GM12878 (cell line): ENCODE results near the gene IGLL5. TPM values are rescaled to one million over a fixed set of nuclear protein-coding genes. Genes with fewer than 3 reads are reported as not detected.

Source experiments
- BCL3 ChIP-seq: IDR thresholded peaks from 2 replicates; pipeline ENCODE4 v1.6.1; 2011; ENCODE audit warnings: borderline replicate concordance, low read depth, mild to moderate bottlenecking, moderate library complexity, low read length; ENCODE audit not compliant: insufficient read depth, poor library complexity, severe bottlenecking
- BMI1 ChIP-seq: fragments of 450-650 bp; IDR thresholded peaks from 2 replicates; pipeline ENCODE4 v1.6.1; 2016; ENCODE audit warnings: mild to moderate bottlenecking, moderate library complexity, borderline replicate concordance
- CEBPB ChIP-seq, 2 experiments: fragments of 150-350 bp in 1 of 2; IDR thresholded peaks; 2 replicates each; pipeline ENCODE4 v1.6.1; 2012 to 2014; ENCODE audit warnings: low read depth in 2 of 2, low read length in 2 of 2, borderline replicate concordance in 1 of 2, inconsistent platforms in 1 of 2
- CUX1 ChIP-seq: IDR thresholded peaks from 2 replicates; pipeline ENCODE4 v1.6.1; 2012; ENCODE audit warnings: improper control_type of control experiment, low read depth, low read length; ENCODE audit not compliant: insufficient replicate concordance
- EGR1 ChIP-seq, 2 experiments: IDR thresholded peaks; 1 replicate in 1 of 2; 2 replicates in 1 of 2; pipeline ENCODE4 v1.6.1; 2011 to 2012; ENCODE audit warnings: low read depth in 2 of 2, low read length in 2 of 2, borderline replicate concordance in 1 of 2, mild to moderate bottlenecking in 1 of 2, moderate library complexity in 1 of 2
- EZH2 ChIP-seq: IDR thresholded peaks from 2 replicates; pipeline ENCODE4 v1.6.1; 2012; ENCODE audit warnings: low read depth, mild to moderate bottlenecking, control low read depth, inconsistent platforms, low read length, borderline replicate concordance; ENCODE audit not compliant: control insufficient read depth
- JUND ChIP-seq: IDR thresholded peaks from 2 replicates; pipeline ENCODE4 v1.6.1; 2012; ENCODE audit warnings: low read depth, mild to moderate bottlenecking, low read length, improper control_type of control experiment, moderate library complexity
- KAT2A ChIP-seq: conservative IDR thresholded peaks from 2 replicates; pipeline ENCODE4 v1.6.1; 2011; ENCODE audit warnings: low read depth, low read length; ENCODE audit not compliant: control insufficient read depth
- KDM1A ChIP-seq: fragments of 200-600 bp; sonication (generic); IDR thresholded peaks from 2 replicates; pipeline ENCODE4 v1.6.1; 2016; ENCODE audit warnings: borderline replicate concordance
- NR2C1 ChIP-seq: fragments of 450-650 bp; IDR thresholded peaks from 2 replicates; pipeline ENCODE4 v1.6.1; 2017; ENCODE audit warnings: antibody characterized with exemption, mild to moderate bottlenecking, moderate library complexity
- RFX5 ChIP-seq: IDR thresholded peaks from 2 replicates; pipeline ENCODE4 v1.6.1; 2011; ENCODE audit warnings: low read depth, low read length, improper control_type of control experiment
- SIN3A ChIP-seq: IDR thresholded peaks from 2 replicates; pipeline ENCODE4 v1.6.1; 2012; ENCODE audit warnings: low read depth, low read length, improper control_type of control experiment
- SMC3 ChIP-seq: IDR thresholded peaks from 2 replicates; pipeline ENCODE4 v1.6.1; 2011; ENCODE audit warnings: low read length, improper control_type of control experiment, borderline replicate concordance
- SUPT20H ChIP-seq: IDR thresholded peaks from 2 replicates; pipeline ENCODE4 v1.6.1; 2011; ENCODE audit warnings: low read depth, mild to moderate bottlenecking, low read length, moderate library complexity, borderline replicate concordance; ENCODE audit not compliant: control insufficient read depth
- TBL1XR1 ChIP-seq: IDR thresholded peaks from 2 replicates; pipeline ENCODE4 v1.6.1; 2012; ENCODE audit warnings: low read depth, low read length, improper control_type of control experiment
- TCF7 ChIP-seq: IDR thresholded peaks from 2 replicates; pipeline ENCODE4 v1.6.1; 2014; ENCODE audit warnings: antibody characterized with exemption, borderline replicate concordance
- USF1 ChIP-seq: IDR thresholded peaks from 2 replicates; pipeline ENCODE4 v1.6.1; 2011; ENCODE audit warnings: borderline replicate concordance, low read depth, mild to moderate bottlenecking, moderate library complexity, mixed read lengths, low read length; ENCODE audit not compliant: insufficient read depth; ENCODE audit errors: extremely low read length
- ZBTB33 ChIP-seq: fragments of 450-650 bp; IDR thresholded peaks from 2 replicates; pipeline ENCODE4 v1.6.1; 2017; ENCODE audit warnings: mild to moderate bottlenecking
- ZNF217 ChIP-seq: fragments of 450-650 bp; IDR thresholded peaks from 2 replicates; pipeline ENCODE4 v1.6.1; 2017; ENCODE audit warnings: antibody characterized with exemption, mild to moderate bottlenecking
- ZZZ3 ChIP-seq: IDR thresholded peaks from 2 replicates; pipeline ENCODE4 v1.6.1; 2011; ENCODE audit warnings: low read depth; ENCODE audit not compliant: control insufficient read depth, insufficient read length
- polyA plus RNA-seq, 11 experiments: library from polyadenylated mRNA; depleted of rRNA in 4 of 11; unstranded in 6 of 11; stranded (reverse) in 5 of 11; fragments of >200 nt; fragmentation: Nextera tagmentation in 4 of 11; fragmentation: Illumina TruSeq in 1 of 11; extraction: Ambion mirVana in 4 of 11; extraction: Trizol in 1 of 11; gene quantifications; 1 replicate in 1 of 11; 2 replicates in 10 of 11; pipeline versions ENCODE4 v1.2.1 to v1.2.3, GENCODE V29; 2011 to 2016; ENCODE audit warnings: inconsistent platforms in 2 of 11, missing spikeins in 2 of 11, low read depth in 1 of 11
- total RNA-seq, 4 experiments: library from RNA; depleted of rRNA in 3 of 4; stranded (reverse); fragments of >200 nt in 3 of 4; fragmentation: Illumina TruSeq in 1 of 4; extraction: Trizol in 1 of 4; gene quantifications; 2 replicates each; pipeline versions ENCODE4 v1.2.1 to v1.2.3, GENCODE V29; 2013 to 2021

IGLL5 gene
- total and polyA plus RNA-seq, 10 of the 15 experiments (the other 5 are each of a cell fraction or from before 2014, with no cell fraction given): not detected

GRCh38 chr22:22935546-22936157 lies 48.0 kb downstream of the IGLL5 start (continued):
- TF ChIP-seq KAT2A: no peak
- TF ChIP-seq CUX1: peak; percentile 59
- TF ChIP-seq EGR1 (IDR thresholded peaks at IDR 0.05; ENCODE audit: borderline replicate concordance in 1 of 2, low read depth in 2 of 2, low read length in 2 of 2): peak in 1 of 2 experiments; percentile 18; a peak in 1 of 3 replicates
- peak; percentile 4; the same call in 1 of the 2 replicates for TF ChIP-seq NR2C1
- TF ChIP-seq SUPT20H: no peak
- TF ChIP-seq ZZZ3: no peak
- no peak for TF ChIP-seq ZNF217
- no peak for TF ChIP-seq ZBTB33
- TF ChIP-seq TCF7: no peak
- no peak for TF ChIP-seq USF1
- TF ChIP-seq CEBPB (IDR thresholded peaks at IDR 0.05; ENCODE audit: borderline replicate concordance in 1 of 2, low read depth in 2 of 2, low read length in 2 of 2): no peak
- TF ChIP-seq SMC3: peak; percentile 65; the same call in 1 of the 2 replicates
- peak; percentile 100 for TF ChIP-seq TBL1XR1
- no peak for TF ChIP-seq JUND
- no peak for TF ChIP-seq EZH2
- no peak for TF ChIP-seq KDM1A
- 0 out of 2 replicates have a peak, but pooled peaks have one; percentile 43 for TF ChIP-seq SIN3A
- peak; percentile 7; the same call in 1 of the 2 replicates for TF ChIP-seq RFX5
- peak; percentile 92 for TF ChIP-seq BMI1
- TF ChIP-seq BCL3: peak; percentile 98
